Right cardiac atrium (tissue), 5 donors: ENCODE results near the gene FCN3. TPM values are rescaled to one million over a fixed set of nuclear protein-coding genes. Genes with fewer than 3 reads are reported as not detected.
A peak's percentile ranks its signal among the peaks of the same experiment; 100 is the strongest.
"Not testable (repeated sequence)": the region's sequence is repeated elsewhere in the genome, so short reads cannot be mapped to it uniquely, and the experiment has no call there.

ENCODE experiments used
- ATAC-seq, 2 donors: fragments of 200-7000 bp; cut with Tn5 transposase; one replicate each; pipeline versions ENCODE4 v1.8.0 to v1.9.1; 2020; ENCODE audit warnings: moderate library complexity in 2 of 2, mild to moderate bottlenecking in 1 of 2
- DNase-seq, 3 donors: peaks; one replicate each; pipeline ENCODE4 v3.0.0-alpha.2; 2020
- H3K27ac ChIP-seq: one replicate; pipeline ENCODE4 v1.5.1; 2013; ENCODE audit warnings: mild to moderate bottlenecking, low read length, control low read depth, moderate library complexity
- H3K27me3 ChIP-seq: one replicate; pipeline ENCODE4 v1.6.1; 2013; ENCODE audit not compliant: control insufficient read depth, insufficient read depth
- H3K4me1 ChIP-seq: one replicate; pipeline ENCODE4 v1.6.1; 2013; ENCODE audit warnings: low read length; ENCODE audit not compliant: control insufficient read depth, insufficient read depth
- H3K4me3 ChIP-seq: one replicate; pipeline ENCODE4 v1.5.1; 2013; ENCODE audit warnings: low read length, control low read depth
- H3K9me3 ChIP-seq: one replicate; pipeline ENCODE4 v1.6.1; 2013; ENCODE audit warnings: low read length; ENCODE audit not compliant: control insufficient read depth
- WGBS: extraction: QIAGEN DNeasy Blood & Tissue Kit; methylation state at CpG from one replicate; pipeline ENCODE4 v1.1.7; 2013; 5-methylcytosine and 5-hydroxymethylcytosine counted together
- intact Hi-C, 4 donors: fragments of 100-400 bp; cut with DNase I; formaldehyde crosslinking; loops; one replicate each; pipeline versions ENCODE4 v1.11.0 to v1.14.0; 2022 to 2023
- polyA plus RNA-seq: library from polyadenylated mRNA; stranded (reverse); fragments of 200-250 nt; gene quantifications from one replicate; pipeline ENCODE4 v1.2.3, GENCODE V29; 2013
- total RNA-seq, 4 donors: library from RNA; stranded (reverse); fragmentation: NEBNext Ultra II Directional; extraction: Animal tissue kit (Norgen Biotek cat#: 25700); gene quantifications; one replicate each; pipeline ENCODE4 v1.2.1, GENCODE V29; 2021
- donor health status: healthy with polysubstance abuse.
- donor health status: DM: no; HTN: yes; CAD: no.
- donor health status: DM: no; HTN: no; CAD: no.
- donor health status: DM: no; HTN: yes; CAD: no; lungs with severe emphysema.
- donor health status: DM: yes; HTN: yes; CAD: no.

The FCN3 gene
- total and polyA plus RNA-seq, 5 donors: 5.8 to 98.1 (median 13.1) TPM

DNA sequence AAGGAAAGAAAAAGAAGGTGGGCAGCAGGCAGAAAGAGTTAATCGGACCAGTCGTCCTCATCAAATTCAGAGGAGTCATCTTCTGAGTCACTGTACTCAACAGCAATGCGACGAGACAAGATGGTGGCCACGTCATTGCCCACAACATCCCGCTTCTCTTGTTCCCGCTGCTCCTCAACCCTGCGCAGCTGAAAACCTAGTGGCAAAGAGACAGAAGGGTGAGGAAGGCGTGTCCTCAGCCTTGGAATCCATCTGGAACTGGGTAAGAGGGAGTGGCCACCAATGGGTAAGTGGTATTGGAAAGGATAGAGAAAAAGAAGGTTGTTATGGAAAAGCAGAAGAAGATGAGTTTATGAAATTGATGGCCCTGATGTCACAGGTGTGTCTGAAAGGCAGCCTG, 33.5 kb upstream of the FCN3 start:
- Histone ChIP-seq H3K9me3 (no peaks in the 10 kb centered on the region), H3K27me3 (no peaks in the 10 kb centered on the region), H3K27ac (no peak overlapping the region), H3K4me3 (no peak overlapping the region), H3K4me1 (peaks cover 18% of the 10 kb centered on the region)
- ATAC-seq (no peak), DNase-seq (no peak)
- intact Hi-C loops: no loop called here
- 93% methylated on average over 9 of the region's 9 CpGs for WGBS

DNA sequence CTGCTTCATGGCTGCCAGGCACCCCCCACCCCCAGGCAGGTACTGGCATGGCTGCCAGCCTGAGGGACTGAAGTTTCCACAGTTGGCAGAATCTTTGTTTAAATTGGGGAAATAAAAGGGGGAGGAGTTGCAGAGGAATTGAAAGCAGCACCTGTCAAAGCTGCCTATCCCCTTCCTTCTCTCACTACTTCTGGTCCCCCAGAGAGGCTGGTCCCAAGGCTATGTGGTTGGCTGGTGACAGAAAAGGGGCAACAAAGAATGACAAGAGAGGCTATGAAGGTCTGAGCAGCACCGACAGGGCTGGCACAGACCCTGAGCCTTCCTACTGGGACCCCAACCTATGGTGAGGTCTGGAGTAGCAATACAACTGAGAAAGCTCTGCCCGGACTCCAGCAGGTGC, 32.2 kb upstream of the FCN3 start:
- H3K27me3 ChIP-seq, H3K4me3 ChIP-seq, ATAC-seq, H3K9me3 ChIP-seq, intact Hi-C loops, DNase-seq: not testable (repeated sequence)
- WGBS: 79% methylated on average over 2 of the region's 2 CpGs
- H3K4me1 ChIP-seq: peaks cover 22% of the 10 kb centered on the region
- H3K27ac ChIP-seq: peak overlapping the region; percentile 1

DNA sequence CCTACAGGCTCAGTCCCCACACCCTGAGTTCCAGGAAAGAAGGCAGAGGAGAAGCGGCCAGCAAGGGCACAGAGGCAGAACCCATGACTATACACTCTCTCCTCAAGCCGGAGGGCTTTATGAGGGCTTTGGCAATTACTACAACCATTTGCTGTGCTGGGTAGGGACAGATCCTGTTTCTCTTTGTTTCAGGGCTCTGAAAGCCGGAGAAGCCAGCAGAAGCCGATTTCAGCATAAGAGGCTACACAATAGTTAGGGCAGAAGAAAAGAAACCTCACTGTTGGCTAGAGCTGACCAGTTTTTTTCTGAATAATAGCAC, 31.7 kb upstream of the FCN3 start:
- H3K9me3 ChIP-seq: no peaks in the 10 kb centered on the region
- intact Hi-C loops: no loop called here
- H3K27me3 ChIP-seq: no peaks in the 10 kb centered on the region
- peaks cover 25% of the 10 kb centered on the region for H3K4me1 ChIP-seq
- peak overlapping the region; percentile 66 for H3K27ac ChIP-seq
- ATAC-seq: no peak
- 59% methylated on average over 4 of the region's 4 CpGs for WGBS
- no peak for DNase-seq
- H3K4me3 ChIP-seq: no peak overlapping the region

DNA sequence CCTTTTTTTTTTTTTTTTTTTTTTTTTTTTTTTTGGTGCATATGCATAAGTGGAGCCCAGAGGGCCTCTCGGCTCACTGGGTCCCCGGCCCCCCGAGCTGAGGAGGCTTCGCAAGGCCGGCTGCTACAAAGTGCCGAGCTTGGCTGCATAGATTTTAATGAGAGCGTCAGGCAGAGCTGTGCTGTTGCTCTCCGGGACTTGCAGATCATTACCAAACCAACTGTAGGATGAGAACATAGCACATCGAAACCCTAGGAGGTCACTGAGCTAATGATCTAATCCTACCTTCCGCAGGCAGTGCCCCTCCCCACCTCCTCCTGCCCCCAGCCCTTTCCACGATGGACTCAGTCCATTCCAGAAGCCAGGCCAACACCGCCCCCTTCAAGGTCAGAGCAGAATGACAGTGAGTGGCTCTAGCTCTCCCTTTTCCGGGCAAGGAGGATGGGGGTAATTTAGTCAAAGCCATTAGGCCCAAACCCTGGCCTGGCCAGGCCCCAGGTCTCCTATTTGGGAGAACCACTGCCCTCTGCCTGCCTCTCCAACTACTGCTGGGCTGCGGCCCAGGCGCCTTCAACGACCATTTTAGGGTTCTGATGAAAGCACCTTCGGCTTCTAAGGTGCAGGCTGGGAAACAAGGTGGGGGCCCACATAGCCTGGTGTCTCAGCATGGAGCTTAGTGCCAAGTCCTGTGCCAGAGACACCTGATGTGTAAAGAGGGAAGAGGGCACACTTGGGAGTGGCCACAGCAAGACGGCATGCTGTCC, 31.2 kb upstream of the FCN3 start:
- Histone ChIP-seq H3K4me1 (peaks cover 25% of the 10 kb centered on the region), H3K27ac (peak overlapping the region; percentile 66)
- peak in 2 of 3 donors; percentile 66 to 73 for DNase-seq
- H3K27me3 ChIP-seq, ATAC-seq, H3K9me3 ChIP-seq, intact Hi-C loops, H3K4me3 ChIP-seq: not testable (repeated sequence)
- WGBS: 54% methylated on average over 17 of the region's 18 CpGs

DNA sequence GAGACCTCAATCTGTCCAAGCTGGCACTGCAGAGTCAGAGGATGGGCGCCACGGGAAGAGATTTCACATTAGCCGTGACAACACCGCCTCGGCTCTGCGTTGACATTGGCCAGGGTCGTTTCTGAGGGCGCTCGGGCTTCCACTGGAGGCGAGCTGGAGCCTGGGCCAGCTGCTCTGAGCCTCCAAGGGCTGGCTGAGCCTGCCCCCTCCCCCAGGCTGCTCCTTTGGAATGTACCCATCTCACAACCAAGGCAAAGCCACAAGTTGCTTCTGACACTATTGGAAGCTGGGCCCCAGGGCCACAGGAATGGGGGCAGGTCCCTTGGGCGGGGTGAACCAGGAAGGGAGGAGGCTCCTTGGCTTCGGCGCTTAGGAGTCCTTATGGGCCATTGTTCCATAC, 30.4 kb upstream of the FCN3 start:
- WGBS: 33% methylated on average over 13 of the region's 13 CpGs

DNA sequence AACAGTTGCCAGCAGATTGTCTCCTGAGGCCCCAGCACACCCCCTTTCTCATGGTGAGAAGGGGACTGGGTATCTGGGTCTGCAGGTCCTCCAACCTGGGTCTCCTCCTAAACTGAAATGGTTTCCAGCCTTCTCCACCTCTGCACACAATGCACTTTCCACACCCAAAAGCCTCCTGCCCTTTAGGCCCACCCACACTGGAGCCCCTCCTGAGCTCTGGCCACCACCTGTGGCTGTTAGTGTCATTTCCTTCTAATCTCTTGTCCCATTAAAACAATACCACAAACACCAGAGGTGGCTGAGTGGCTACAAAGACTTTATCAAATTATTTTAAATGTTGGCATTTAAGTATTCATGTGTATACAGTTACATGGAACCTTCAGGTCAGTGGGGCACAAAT, 29.3 kb upstream of the FCN3 start:
- Histone ChIP-seq H3K9me3 (no peaks in the 10 kb centered on the region), H3K4me1 (peaks cover 34% of the 10 kb centered on the region), H3K27ac (peak overlapping the region; percentile 84), H3K27me3 (no peaks in the 10 kb centered on the region), H3K4me3 (no peak overlapping the region)
- intact Hi-C loops: loop anchor here in 3 of 4 donors (5.0 kb wide), 3 partner anchors 37 to 203 kb away; partner anchors contain the start of genes AHDC1 (in 1 of the 3) and MAP3K6 (in 1 of the 3)
- DNase-seq (peak in 1 of 3 donors; percentile 49), ATAC-seq (no peak)

More for the DNA sequence above, 30.4 kb upstream of the FCN3 start:
- peak overlapping the region; percentile 85 for H3K27ac ChIP-seq
- H3K4me3 ChIP-seq: no peak overlapping the region
- peaks cover 25% of the 10 kb centered on the region for H3K4me1 ChIP-seq
- intact Hi-C loops: no loop called here
- H3K27me3 ChIP-seq: no peaks in the 10 kb centered on the region
- peak; percentile 30 to 53 for ATAC-seq
- H3K9me3 ChIP-seq: no peaks in the 10 kb centered on the region
- peak; percentile 74 to 87 (median 81) for DNase-seq

DNA sequence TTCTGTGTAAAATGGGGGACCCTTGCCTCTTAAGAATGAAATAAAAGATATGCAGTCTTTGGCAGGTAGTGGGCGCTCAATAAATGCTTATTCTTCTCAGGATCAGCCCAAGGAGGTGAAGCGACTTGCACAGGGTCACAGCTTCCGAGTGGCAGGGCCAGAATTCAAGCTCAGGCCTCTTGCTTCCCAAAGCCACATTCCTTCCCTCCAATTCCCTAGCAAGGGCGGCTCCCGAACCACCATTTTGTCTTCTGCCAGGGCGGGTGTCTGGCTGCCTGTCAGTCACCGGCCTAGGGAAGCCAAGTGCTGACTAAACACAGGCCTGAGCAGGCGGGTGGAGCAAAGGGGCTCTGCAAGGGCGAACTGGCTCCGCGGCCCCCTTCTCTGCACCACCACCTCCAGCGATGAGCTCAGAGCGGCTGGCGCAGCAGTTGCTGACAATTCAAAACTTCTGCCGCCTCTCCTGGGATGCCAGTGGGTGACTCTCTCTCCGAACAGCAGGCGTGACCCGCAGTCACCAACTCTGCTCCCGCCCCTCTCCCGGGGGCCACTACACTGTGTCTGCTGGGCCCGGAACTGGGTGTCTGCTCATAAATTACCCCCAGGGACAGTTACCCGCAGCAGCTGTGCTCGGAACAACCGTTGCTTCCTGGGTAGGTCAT, 28.6 kb upstream of the FCN3 start:
- peaks cover 34% of the 10 kb centered on the region for H3K4me1 ChIP-seq
- no peaks in the 10 kb centered on the region for H3K9me3 ChIP-seq
- no peak overlapping the region for H3K4me3 ChIP-seq
- ATAC-seq: peak; percentile 59 to 63
- H3K27ac ChIP-seq: peak overlapping the region; percentile 84
- peak; percentile 82 to 92 (median 92) for DNase-seq
- no peaks in the 10 kb centered on the region for H3K27me3 ChIP-seq
- WGBS: 27% methylated on average over 24 of the region's 24 CpGs
- intact Hi-C loops: loop anchor here in 3 of 4 donors (5.0 kb wide), 3 partner anchors 36 to 204 kb away; partner anchors contain the start of genes AHDC1 (in 1 of the 3) and MAP3K6 (in 1 of the 3)

DNA sequence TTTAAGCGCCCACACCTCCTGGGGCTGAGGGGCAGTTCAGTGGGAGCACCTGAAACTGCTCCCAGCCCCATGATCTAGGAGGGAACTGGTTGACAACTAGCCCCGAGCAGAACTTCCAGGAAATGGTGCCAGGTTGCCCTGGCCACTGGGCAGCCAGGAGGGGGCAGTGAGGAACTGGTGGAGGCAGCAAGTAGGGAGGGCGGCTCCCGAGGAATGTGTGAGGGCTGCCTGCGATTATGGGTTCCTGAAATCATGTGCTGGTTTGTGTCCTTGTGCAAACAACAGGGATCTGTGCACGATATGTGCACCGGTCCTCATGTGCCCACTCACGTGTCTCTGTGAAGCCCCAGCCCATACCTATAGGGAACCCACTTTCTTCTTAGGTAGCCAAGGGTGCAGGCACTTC, 27.7 kb upstream of the FCN3 start:
- DNase-seq (peak; percentile 76 to 92 (median 91)), ATAC-seq (peak; percentile 31 to 53)
- Histone ChIP-seq H3K27me3 (no peaks in the 10 kb centered on the region), H3K9me3 (no peaks in the 10 kb centered on the region), H3K4me1 (peaks cover 34% of the 10 kb centered on the region), H3K4me3 (no peak overlapping the region), H3K27ac (peak overlapping the region; percentile 84)
- 25% methylated on average over 8 of the region's 8 CpGs for WGBS
- intact Hi-C loops: loop anchor here in 3 of 4 donors (5.0 kb wide), 3 partner anchors 35 to 205 kb away; partner anchors contain the start of genes AHDC1 (in 1 of the 3) and MAP3K6 (in 1 of the 3)

DNA sequence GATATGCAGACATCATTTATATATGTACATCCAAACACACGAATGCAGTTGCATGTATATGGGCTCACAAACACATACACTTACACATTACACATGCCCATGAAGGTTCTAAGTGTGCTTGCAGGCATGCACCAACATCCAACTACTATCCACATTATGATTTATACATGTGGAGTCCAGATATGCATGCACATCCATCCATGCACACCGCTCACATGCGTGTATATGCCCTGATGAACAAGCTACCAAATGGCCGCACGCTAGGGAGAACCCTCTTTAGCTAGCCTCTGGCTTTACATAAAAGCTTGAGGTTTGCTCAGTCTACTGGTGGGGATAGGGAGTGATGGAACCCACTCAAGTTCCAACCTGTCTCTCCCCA, 26.3 kb upstream of the FCN3 start:
- Histone ChIP-seq H3K4me3 (no peak overlapping the region), H3K9me3 (no peaks in the 10 kb centered on the region), H3K27ac (no peak overlapping the region), H3K27me3 (no peaks in the 10 kb centered on the region), H3K4me1 (peaks cover 31% of the 10 kb centered on the region)
- intact Hi-C loops: loop anchor here (2.0 to 5.0 kb wide), 4 partner anchors 34 to 206 kb away; partner anchors contain the start of genes AHDC1 (in 1 of the 4) and MAP3K6 (in 1 of the 4)
- 89% methylated on average over 5 of the region's 5 CpGs for WGBS
- DNase-seq (no peak), ATAC-seq (no peak)

DNA sequence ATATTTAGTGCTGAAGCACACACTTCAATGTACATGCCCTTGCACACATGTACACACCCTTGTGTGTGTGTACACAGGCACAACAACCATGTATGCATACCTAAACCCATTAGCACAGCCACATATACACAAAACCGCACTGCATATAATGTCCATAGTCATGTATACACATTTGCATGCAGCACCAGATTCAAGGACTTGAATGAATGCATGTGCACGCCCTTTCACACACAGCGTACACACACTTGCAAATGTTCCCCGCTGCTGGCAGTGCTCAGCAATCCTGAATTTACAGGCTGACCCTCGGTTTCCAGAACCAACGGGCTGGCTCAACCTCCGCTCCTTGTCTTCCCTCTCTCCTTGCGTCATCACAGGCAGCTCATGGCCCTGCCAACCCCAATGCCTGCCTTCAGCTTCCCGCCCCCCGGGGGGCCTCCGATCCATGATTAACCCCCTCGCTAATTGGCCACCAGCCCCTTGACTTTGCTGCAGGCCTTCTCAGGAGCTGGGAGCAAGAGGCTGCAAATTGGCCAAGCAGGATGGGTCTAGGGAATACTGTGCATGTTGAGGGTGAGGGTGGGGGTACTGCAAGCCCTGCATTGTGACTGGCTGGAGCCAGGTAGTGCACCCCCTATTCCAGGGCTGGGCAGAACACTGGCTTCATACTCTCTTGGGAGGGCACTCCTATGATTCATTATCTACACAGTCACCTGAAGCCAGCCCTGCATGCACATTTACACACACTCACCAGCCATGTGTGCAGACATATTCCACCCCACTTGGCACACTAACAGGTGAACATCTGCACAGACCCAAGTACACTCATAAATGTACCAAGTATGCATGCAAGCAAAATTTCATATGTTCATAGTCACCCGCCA, 25.7 kb upstream of the FCN3 start:
- ATAC-seq (no peak), DNase-seq (peak in 1 of 3 donors; percentile 72)
- Histone ChIP-seq H3K27me3 (no peaks in the 10 kb centered on the region), H3K4me1 (peaks cover 30% of the 10 kb centered on the region), H3K27ac (no peak overlapping the region), H3K4me3 (no peak overlapping the region), H3K9me3 (no peaks in the 10 kb centered on the region)
- intact Hi-C loops: loop anchor here (2.0 to 5.0 kb wide), 4 partner anchors 33 to 207 kb away; partner anchors contain the start of genes AHDC1 (in 1 of the 4) and MAP3K6 (in 1 of the 4)
- 40% methylated on average over 13 of the region's 13 CpGs for WGBS
